ENCODE results near the gene PCP4.

PCP4 gene

DNA sequence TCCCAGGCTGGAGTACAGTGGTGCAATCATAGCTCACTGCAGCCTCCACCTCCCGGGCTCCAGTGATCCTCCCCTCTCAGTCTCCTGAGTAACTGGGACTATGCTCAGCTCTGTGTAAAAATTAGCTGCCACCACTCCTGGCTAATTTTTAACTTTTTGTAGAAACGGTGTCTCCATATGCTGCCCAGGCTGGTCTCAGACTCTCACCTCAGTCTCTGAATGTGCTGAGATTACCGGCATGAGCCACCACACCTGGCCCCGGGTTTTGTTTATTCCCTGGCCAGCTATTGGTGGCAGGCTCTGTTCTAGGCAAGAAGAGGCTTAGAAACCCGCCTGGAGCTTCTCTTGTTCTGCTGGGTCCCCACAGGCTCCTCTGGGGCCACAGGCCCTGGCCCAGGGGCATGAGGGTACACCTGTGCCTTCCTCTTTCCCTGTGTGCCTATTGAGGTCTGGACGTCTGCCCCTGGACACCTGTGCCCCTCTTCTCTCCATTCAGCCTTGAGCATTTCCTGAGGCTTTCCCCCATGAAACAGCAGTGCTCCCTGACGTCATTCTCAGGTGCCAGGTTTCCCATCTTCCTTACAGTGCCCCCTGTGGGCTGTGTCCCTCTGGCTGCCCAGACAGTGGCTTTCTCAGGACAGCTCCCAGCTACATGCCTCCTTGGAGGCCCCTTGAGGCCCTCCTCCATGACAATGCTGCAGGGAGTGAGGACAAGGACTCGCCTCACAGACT, 57.5 kb downstream of the PCP4 start:
- no peak for DNase-seq

DNA sequence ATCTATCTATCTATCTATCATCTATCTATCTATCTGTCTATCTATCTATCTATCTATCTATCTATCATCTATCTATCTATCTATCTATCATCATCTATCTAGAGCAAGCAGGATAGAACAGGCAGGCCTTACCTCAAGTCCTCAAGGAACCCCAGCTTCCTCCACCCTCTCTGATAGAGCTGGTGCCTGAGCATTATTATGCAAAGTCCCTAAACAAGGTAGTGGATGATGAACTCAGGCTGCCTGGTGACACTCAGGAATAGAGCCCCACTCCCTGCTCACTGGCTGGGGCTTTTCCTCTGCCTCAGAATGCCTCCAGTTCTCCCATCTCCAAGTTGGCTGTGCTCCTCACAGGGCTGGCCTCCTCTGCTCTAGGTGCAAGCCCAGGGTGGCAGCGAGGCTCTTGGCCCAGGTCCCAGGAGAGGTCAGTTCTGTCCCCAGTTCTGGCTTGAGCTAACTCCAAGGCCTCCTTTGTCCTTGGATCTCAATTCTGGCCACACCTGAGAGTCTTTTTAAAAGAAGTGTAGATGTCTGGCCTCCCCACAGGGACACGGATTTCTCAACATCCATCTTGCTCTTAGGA, 60.2 kb downstream of the PCP4 start:
- DNase-seq, result no peak

DNA sequence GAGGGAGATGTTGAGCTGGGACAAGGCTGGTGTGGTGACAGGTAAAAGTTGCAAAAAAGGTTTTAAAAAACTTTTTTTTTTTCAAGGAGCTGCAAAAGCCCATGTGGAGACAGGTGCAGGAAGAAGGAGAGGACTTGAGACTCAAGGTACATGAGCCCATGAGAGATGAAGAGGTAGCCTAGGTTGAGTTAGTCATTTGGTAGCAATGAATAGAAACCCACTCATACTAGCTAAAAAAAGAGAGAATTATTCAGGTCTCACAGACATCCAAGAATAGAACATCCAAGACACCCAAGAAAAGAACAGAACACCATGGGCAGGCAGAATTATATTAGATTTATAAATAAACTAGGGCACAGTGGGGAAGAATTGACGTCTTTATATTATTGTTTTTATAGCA, 65.1 kb downstream of the PCP4 start:
- no peak for DNase-seq

DNA sequence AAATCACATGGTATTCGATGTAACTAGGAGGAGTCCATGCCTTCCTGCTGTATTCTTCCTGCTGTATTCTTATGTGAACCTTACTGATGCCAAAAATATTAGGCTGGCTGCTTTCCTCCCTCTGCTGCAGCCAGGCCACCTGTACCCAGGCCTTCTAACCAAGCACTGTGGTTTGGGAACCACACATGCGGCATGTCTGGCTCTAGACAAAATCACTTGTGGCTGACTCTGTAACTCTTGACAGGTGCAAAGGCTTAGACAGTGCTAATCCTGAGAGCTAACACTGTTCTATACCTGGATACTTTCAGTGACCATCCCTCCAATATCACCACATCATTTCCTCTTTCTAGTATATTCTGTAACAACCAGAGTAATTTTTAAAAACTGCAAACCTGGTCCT, 67.7 kb downstream of the PCP4 start:
- DNase-seq, result no peak

DNA sequence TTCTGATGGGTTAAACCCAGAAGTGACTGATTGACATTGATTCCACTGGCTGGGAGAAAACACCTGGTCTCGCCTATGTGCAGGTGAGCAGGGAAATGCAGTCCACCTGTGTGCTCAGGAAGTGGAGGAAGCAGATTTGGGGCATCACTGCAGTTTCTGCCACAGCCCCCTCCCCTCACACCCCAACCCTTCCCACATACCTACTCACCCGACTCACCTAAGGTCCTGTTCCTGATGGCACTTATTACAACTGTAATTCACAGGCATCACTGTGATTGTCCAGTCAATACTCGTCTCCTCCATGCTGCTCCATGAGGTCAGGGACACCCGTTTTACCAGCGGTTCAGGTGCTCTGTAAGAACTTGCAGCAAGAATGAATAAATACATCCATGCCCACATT, 68.5 kb downstream of the PCP4 start:
- no peak for DNase-seq

DNA sequence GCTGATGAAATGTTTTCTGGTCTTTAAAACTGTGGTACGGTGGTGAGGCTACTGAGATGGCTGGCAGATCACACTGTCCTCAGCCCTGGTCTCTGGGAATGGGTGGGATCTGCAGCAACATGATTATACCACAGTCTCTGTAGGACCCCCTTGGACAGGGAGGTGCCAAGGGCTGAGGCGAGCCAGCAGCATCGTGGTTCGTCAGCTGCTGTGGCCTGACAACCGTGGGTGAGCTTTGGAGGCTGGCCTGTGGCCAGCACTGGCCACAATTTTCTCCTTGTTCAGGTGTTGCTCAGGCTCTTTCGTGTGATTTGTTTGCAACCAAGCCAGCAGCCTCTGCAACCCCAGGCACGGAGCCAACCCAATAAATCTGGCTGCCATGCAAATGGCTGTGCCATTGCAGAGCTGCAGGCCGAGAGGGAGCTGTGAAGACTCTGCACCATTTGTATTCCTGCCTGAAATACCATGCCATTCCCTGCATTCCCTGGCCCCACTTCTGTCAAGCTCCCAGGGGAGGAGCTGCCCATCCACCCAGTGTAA, 70.9 kb downstream of the PCP4 start:
- no peak for DNase-seq

DNA sequence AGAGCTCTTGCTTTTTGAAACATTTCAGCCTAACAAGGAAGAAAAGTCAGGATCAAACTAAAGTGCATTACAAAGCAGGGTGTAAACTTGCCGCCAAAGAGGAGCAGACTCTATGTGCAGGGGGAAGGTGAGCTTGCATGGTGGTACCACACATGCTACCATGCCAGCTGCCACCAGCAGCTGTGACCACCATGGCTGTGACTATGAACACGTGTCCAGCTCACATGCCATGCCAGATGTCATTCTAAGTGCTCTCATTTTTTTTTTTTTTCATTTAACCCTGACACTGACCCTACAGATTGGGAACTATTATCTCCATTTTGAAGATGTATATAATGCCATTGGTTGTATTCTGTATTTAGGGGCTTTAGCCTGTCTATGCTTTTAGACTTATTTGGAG, 79.0 kb downstream of the PCP4 start:
- DNase-seq, result no peak

DNA sequence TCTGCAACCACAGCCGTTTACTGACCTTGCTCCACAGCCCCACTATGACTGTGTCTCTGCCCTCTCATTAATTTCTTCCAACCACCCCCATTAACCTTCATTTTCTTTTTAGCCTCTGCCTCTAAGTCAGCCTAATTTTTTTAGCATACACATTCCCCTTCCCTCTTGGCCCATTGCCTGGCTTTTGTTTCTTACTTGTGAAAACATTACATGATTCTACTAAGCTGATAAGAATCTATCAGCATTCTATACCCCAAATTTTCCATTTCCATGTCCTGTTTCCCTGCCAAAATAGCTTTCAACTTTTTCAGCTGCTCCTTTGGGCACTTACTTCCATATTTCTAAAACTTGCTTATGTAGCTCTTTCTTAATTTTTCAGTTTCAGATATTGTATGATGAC, 79.8 kb downstream of the PCP4 start:
- peak; percentile 2 for DNase-seq

DNA sequence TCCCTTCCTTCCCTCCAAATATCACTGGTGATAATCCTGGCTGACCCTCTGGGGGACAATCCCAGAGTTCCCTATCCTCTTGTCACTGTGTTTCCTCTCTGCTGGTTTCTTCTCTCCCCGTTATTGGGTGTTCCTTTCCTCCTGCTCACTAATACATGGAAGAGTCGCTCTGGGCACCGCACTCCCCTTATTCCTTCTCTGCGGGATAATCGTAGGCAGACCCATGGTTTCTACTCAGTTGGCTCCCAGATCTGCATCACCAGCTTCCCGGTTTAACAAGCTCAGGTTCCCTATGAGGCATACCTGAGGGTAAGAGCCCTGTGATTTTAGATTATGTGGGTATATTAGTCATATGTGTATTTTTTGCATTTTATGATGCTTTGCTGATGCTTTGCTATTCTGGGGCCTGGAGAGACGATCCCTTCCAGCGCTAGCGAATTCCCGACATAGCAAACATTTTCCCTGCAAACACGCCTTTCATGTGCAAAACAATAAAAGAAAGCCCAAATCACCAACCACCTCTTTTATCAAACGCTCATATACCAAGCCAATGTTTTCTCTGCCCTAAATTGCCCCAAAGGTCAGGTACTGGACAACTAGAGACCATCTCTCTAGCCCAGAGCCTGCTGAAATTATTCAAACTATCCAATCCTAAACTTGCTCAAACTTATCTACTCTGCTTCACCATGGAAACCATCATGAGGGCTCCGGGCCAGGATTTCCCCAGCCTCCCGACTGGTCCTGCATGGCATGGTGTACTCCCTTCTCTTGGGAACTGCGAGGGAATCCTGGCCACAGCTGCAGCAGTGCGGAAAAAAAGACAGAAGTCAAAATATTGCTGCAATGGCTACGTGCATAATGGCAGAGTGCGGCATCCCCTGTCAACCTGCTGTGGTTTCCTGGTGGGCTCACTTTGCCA, 84.2 kb downstream of the PCP4 start:
- no peak for DNase-seq

DNA sequence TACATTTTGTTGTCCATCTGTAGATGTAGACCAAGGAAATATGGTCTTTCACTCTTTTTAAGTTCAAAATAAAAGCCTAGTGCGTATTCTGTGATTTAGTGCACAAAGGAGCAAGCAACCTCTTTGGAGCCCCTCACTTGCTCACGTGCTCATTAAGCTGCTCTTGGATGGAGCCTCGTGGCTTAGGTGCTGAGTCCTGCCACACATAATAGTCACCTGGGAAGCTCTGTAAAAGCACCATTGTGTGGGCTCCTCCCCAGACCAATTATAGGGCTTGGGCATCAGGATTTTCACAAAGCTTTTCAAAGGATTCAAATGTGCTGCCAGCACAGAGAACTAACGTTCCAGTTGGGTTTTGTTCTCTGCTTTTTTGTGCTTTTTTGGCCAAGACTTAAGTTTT, 85.0 kb downstream of the PCP4 start:
- DNase-seq, result no peak

DNA sequence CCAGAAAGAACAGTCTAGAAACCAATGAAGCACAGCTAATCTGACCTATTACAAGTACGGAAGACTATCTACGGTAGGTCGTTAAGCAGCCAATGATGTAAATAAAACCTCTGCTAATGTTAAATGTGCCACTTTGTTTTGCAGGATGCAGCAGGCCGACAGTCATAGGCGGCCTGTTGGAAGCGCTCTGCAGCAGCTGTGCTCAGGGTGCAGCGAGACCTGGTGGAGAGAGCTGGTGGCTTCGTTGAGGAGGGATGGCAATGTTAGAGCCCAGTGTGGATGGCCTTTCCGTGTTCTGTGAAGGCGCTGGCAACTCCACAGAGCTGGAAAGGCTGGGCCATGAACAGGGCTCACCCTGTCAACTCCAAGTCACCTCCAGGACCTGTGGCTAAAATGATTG, 87.3 kb downstream of the PCP4 start:
- DNase-seq, result no peak

DNA sequence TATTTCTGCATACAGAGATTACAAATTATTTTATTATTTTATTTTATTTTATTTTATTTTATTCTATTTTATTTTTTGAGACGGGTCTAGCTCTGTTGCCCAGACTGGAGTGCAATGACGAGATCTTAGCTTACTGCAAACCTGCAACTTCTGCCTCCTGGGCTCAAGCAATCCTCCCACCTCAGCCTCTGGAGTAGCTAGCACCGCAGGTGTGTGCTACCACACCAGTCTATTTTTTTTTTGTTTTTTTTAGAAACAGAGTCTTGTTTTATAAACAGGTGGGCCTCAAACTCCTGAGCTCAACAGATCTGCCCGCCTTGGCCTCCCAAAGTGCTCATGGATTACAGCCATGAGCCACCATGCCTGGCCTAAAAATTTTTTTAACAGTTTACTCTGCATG, 88.1 kb downstream of the PCP4 start:
- no peak for DNase-seq

DNA sequence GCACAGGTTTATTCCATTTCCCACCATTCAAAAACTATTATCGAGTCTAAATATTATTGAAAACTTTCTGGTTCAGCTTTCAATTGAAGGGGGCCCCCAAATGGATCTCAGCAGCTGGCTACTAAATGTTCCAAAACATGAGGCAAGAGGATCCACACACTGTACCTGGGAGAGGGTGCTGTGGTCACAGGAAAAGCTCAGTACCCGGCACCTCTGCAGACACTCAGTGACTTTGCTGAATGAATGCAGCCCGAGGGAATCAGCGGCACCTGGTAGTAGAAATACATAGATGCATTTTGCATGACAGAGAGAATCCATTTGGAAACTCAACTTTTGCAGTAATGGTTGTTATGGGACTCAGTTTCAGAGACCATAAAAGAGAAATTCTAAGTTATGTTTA, 89.3 kb downstream of the PCP4 start:
- DNase-seq, result no peak

DNA sequence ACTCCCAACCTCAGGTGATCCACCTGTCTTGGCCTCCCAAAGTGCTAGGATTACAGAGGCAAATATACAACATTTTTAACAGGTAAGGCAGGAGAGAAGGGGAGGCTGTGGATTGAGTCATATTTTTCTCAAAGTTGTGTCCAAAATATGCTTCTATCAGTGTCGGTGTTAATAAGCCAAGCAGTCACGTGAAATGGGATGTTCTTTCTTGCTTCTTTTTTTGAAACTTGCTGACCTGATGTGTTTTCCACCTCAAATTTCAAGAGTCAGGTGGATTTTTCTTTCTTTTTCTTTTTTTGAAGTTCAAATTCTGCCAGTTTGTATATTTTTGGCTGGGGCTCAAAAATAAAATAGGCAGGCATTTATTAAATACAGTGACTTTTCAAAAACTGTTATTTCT, 91.5 kb downstream of the PCP4 start:
- DNase-seq, result no peak

DNA sequence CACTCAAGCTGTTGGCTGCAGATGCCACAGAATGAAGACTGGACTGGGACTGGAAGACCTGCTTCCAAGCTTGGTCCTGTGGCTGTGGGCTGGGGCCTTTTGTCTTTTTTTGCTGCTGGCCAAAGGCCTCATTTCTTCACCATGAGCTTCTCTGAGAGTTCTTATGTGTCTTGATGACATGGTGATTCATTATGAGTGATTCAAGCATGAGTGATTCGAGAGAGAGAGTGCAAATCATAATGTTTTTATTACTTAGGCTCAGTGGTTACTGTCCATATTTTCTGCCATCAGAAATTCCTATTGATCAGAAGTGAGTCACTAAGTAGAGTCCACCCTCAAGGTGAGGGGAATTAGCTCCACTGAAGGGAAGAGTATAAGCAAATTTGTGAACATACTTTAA, 94.0 kb downstream of the PCP4 start:
- DNase-seq, result peak; percentile 69

DNA sequence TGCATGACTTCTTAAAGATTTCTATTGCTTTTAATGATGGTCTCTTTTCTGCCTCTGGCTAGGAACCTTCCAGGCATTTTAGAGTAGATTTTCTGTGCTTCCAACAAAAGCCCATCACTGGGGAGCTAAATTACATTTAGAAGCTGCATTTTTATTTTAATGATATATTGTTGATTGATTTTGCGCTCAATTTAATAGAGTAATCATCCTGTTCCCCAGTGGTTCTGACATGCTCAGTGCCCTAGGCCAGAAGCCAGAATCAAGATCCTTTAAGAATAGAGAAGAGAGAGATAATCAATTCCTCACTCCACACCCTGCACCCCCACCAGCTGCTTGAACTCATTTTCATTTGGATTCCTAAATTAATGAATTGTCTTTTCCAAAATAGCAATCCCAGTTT, 97.8 kb downstream of the PCP4 start:
- DNase-seq, result no peak

DNA sequence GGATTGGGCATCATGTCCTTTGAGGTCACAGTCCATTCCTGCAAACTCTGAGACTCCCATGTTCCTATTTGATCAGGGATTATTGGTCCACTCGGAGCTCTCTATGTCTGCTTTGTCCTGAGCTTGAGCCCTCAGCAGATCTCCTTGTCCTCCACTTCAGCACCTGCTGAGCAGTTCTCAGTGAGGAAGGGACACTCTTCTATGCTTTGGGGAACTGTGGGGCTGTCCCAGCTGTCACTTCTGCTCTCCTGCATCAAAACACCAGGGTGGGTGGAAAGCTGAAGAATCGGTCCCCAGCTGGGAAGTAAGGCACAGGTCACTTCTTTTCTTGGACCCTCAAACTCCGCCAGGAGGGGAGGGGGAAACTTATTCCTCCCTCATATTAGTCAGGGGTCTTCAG, 99.5 kb downstream of the PCP4 start:
- DNase-seq, result no peak

DNA sequence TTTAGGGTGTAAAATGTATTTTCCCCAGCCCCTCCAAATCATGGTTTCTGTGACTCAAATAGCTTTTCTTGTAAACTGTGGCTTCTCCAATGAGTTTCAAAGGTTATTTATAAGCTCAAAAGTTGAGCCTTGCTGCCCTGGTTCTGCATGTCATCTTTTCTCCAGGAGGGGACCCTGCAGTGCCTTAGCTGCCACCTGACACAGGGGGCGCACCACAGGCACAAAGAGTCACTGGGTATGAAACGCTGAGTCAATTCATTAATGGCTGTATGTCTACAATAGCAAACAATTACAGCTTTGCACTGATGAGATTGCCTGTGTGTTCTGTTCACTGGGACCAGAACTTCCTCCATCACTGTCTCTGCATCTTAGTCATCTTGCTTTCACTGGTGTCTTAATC, 100.8 kb downstream of the PCP4 start:
- no peak for DNase-seq

DNA sequence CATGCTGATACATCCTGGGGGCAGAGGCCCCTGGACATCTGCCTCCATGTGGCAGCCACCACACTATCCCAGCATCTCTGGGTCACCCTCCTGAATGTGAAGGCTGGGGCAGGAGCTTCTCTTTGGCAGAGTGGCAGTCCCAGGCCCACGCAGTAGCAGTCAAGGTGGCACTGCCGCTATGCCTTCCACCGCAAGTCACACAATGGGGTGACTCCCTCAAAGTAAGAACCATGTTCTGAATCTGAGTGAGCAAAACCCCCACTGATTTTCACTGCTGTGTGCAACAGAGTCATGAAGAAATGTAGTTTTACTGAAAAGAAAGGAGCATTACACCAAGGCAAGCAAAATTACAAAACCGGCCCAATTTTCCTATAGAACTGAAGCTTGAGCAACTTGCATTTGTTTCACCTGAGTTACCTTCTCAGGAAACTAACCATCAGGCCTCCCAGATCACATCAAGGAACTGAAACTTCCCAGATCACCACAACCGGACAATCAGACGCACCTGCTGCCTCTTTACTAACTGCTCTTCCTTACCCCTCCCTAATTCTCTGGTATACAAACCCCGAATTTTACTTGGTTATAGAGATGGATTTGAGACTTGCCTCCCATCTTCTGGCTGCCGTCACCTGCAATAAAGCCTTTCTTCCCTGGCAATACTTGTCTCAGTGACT, 102.6 kb downstream of the PCP4 start:
- DNase-seq, result no peak

DNA sequence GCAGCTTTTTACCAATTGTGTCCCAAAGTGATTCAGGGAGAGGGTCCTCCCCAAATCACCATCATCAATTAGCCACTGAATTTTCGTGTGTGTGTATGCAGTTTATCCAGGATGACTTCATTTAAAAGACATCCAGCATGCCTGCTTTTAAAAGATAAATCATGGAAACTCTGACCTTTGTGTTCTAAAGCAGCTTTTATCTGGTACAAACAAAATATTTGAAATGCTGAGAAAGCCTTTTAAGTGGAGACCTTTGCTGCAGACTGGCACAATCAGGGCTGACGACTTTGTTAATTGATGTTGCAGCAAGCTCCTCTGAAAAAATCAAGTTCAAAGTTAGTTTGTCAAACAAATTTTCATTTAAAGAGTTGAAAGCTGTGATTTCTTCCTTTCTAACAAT, 104.7 kb downstream of the PCP4 start:
- DNase-seq, result no peak

DNA sequence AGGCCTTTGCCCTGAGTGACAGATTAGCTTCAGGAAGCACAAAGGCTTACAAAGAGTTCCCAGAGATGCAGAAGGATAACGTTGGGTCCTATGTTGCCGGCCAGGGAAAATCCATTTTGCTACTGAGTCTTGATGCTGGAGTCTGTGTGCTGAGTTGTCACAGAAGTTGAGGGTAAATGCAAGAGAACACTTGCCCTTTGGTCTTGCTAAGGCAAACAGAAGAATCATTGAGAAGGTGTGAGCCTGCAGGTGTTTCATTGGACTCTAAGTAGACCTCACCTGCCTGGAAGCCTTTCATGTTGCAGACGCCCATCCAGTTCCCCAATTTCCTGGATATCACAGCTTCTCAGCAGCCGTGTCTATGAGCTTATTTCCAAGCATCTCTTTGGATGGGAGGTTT, 105.2 kb downstream of the PCP4 start:
- DNase-seq, result no peak

DNA sequence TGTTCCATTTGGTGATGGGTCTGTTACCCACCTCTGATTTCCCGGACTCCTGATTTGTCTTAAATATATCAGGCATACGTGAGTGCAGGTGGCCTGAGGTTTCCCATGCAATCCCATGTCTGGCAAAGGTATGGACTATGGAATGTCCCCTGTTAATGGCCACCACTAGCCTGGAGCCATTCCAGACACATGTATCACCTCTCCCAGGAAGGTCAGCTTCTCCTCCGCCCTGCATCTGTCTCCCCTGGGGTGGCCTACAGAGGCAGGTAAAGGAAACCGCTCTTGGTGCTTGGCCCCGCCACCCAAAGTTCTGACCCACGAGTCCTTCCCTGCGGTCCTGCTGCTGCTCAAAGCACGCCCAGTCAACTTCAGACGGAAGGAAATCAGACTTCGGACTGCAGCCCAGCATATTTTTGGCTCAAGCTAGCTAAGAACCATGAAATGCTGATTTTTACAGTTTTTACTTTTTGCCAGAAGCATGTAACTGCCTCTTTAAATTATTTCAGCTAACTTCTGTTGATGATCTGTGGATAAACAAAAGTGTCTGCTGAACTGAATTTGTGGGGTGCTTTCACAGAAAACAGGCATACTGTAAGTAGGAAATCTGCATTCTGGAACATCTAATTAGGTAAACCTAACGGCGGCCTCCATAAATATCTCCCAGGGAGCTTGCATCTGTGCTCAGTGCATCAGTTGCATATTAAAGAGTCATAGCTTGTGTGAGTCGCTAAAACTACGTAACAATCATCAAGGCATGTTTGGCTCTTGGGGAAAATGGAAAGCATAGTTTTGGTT, 105.9 kb downstream of the PCP4 start:
- DNase-seq, result peak; percentile 5

Measured in fibroblast of skin of right biceps (primary cell).